ENCODE data around the gene SYS1. TPM values are rescaled to one million over a fixed set of nuclear protein-coding genes. Genes with fewer than 3 reads are reported as not detected.

Gene SYS1
- total RNA-seq, 1 experiment from 2014 or later = 20.5 TPM

- TF ChIP-seq CTCF (IDR thresholded peaks at IDR 0.05 in 2 of 3, conservative IDR thresholded peaks at IDR 0.05 in 1 of 3; ENCODE audit: borderline replicate concordance in 1 of 3, insufficient read depth in 1 of 3, low read depth in 2 of 3, low read length in 2 of 3) (no peak), RAD21 (IDR thresholded peaks at IDR 0.05; ENCODE audit: low read depth) (no peak), ZFX (IDR thresholded peaks at IDR 0.05) (no peak)
Measured at GRCh38 chr20:45402946-45403345, 40.0 kb downstream of the SYS1 start (continued).

GRCh38 chr20:45404438-45404837 lies 41.5 kb downstream of the SYS1 start:
- H3K27ac ChIP-seq (ENCODE audit: low read depth, low read length) = no peak overlapping the region
- ATAC-seq = no peak
- POLR2A ChIA-PET = no interaction called here
- no peak overlapping the region for H3K4me3 ChIP-seq (replicated peaks in 1 of 2; ENCODE audit: low read depth in 1 of 2, low read length in 2 of 2)
- H3K79me2 ChIP-seq (ENCODE audit: insufficient read depth, low read length) = peaks cover 15% of the 10 kb centered on the region; the same call in 1 of the 2 replicates
- RAD21 ChIA-PET (ENCODE audit: low non-redundant PET in 1 of 2, low total read pairs in 2 of 2, uncharacterized antibody in 2 of 2, unreplicated experiment in 2 of 2) = interaction anchor here in 1 of 2 experiments (1.1 kb wide), 1 partner anchor 32 kb away, joined by 4 read pairs; no protein-coding TSS in a partner anchor
- no peaks in the 10 kb centered on the region for H4K20me1 ChIP-seq (ENCODE audit: insufficient read depth)
- BruUV-seq (replicated peaks) = no TSS peak
- H3K9me2 ChIP-seq (ENCODE audit: insufficient read depth) = no peaks in the 10 kb centered on the region
- H2AFZ ChIP-seq (ENCODE audit: low read depth, low read length, poor library complexity, severe bottlenecking) = no peak overlapping the region
- TF ChIP-seq YY1 (IDR thresholded peaks at IDR 0.05; ENCODE audit: extremely low read depth, insufficient replicate concordance, low read depth, low read length) (no peak), ZNF274 (IDR thresholded peaks at IDR 0.05; ENCODE audit: low read depth, low read length) (no peak), ZFX (IDR thresholded peaks at IDR 0.05) (no peak), POLR2A (IDR thresholded peaks at IDR 0.05; ENCODE audit: borderline replicate concordance, extremely low read depth, insufficient read depth, insufficient read length) (no peak), MAX (IDR thresholded peaks at IDR 0.05) (no peak), EZH2phosphoT487 (IDR thresholded peaks at IDR 0.05; ENCODE audit: borderline replicate concordance) (no peak), RAD21 (IDR thresholded peaks at IDR 0.05; ENCODE audit: low read depth) (no peak), EGR1 (IDR thresholded peaks at IDR 0.05; ENCODE audit: low read depth) (no peak)
- H3K4me1 ChIP-seq (ENCODE audit: control insufficient read depth in 1 of 2, insufficient read depth in 2 of 2, low read length in 2 of 2) = peaks cover 5 to 24% of the 10 kb centered on the region in 2 experiments; a peak in 3 of 4 replicates
- no peak overlapping the region for H3K9ac ChIP-seq (ENCODE audit: low read length)
- no peak for DNase-seq (ENCODE audit: low read depth, low spot score)
- CTCF ChIA-PET = interaction anchor here (1.1 kb wide), 1 partner anchor 31 kb away, joined by 3 read pairs; no protein-coding TSS in a partner anchor
- H3K4me2 ChIP-seq (ENCODE audit: low read length) = no peak overlapping the region
- H3K27me3 ChIP-seq (ENCODE audit: insufficient read depth, low read length) = no peaks in the 10 kb centered on the region
- H3K36me3 ChIP-seq (ENCODE audit: control insufficient read depth in 1 of 2, insufficient read depth in 2 of 2, low read length in 2 of 2) = peaks cover 0 to 2% of the 10 kb centered on the region in 2 experiments; a peak in 1 of 4 replicates
- peaks cover 11 to 16% of the 10 kb centered on the region in 2 experiments; a peak in 2 of 4 replicates for H3K9me3 ChIP-seq (ENCODE audit: control insufficient read depth in 1 of 2, insufficient read depth in 1 of 2, low read depth in 1 of 2, low read length in 2 of 2)
- intact Hi-C loops (cut with micrococcal nuclease) = no loop called here
